ENCODE measurements around the gene BLOC1S1.

The BLOC1S1 gene

GRCh38 chr12:55683676-55684075, 32.2 kb upstream of the BLOC1S1 start:
- H4K20me1 ChIP-seq (ENCODE audit: insufficient read depth, low read length) = no peaks in the 10 kb centered on the region
- no peaks in the 10 kb centered on the region for H3K79me2 ChIP-seq (ENCODE audit: insufficient read depth, low read length)
- H3K9me3 ChIP-seq (ENCODE audit: insufficient read depth, low read length, severe bottlenecking) = no peaks in the 10 kb centered on the region
- H3K27me3 ChIP-seq (ENCODE audit: insufficient read depth, low read length, poor library complexity) = peaks cover 16% of the 10 kb centered on the region
- no peaks in the 10 kb centered on the region for H3K36me3 ChIP-seq (ENCODE audit: insufficient read depth, low read length)
- DNase-seq (no peak), ATAC-seq (ENCODE audit: insufficient read depth, low read depth) (no peak)
- no peaks in the 10 kb centered on the region for H3K4me1 ChIP-seq (ENCODE audit: insufficient read depth, low read length)
- H3K4me2 ChIP-seq (ENCODE audit: insufficient read depth, low read length) = no peak overlapping the region
- no peak overlapping the region for H3K4me3 ChIP-seq (ENCODE audit: low read depth in 1 of 2, low read length in 2 of 2)
- no peak overlapping the region for H3K27ac ChIP-seq (ENCODE audit: low read length)
- TF ChIP-seq, protein P1, sequence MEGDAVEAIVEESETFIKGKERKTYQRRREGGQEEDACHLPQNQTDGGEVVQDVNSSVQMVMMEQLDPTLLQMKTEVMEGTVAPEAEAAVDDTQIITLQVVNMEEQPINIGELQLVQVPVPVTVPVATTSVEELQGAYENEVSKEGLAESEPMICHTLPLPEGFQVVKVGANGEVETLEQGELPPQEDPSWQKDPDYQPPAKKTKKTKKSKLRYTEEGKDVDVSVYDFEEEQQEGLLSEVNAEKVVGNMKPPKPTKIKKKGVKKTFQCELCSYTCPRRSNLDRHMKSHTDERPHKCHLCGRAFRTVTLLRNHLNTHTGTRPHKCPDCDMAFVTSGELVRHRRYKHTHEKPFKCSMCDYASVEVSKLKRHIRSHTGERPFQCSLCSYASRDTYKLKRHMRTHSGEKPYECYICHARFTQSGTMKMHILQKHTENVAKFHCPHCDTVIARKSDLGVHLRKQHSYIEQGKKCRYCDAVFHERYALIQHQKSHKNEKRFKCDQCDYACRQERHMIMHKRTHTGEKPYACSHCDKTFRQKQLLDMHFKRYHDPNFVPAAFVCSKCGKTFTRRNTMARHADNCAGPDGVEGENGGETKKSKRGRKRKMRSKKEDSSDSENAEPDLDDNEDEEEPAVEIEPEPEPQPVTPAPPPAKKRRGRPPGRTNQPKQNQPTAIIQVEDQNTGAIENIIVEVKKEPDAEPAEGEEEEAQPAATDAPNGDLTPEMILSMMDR (IDR thresholded peaks at IDR 0.05; ENCODE audit: borderline replicate concordance, extremely low read depth, low read length, poor library complexity, severe bottlenecking) = no peak
- TF ChIP-seq EZH2 (IDR thresholded peaks at IDR 0.05; ENCODE audit: borderline replicate concordance, low read depth, low read length, severe bottlenecking) = no peak
- no peak overlapping the region for H3K9ac ChIP-seq (ENCODE audit: low read depth, low read length)
- H2AFZ ChIP-seq (ENCODE audit: low read depth, low read length) = no peak overlapping the region

DNA sequence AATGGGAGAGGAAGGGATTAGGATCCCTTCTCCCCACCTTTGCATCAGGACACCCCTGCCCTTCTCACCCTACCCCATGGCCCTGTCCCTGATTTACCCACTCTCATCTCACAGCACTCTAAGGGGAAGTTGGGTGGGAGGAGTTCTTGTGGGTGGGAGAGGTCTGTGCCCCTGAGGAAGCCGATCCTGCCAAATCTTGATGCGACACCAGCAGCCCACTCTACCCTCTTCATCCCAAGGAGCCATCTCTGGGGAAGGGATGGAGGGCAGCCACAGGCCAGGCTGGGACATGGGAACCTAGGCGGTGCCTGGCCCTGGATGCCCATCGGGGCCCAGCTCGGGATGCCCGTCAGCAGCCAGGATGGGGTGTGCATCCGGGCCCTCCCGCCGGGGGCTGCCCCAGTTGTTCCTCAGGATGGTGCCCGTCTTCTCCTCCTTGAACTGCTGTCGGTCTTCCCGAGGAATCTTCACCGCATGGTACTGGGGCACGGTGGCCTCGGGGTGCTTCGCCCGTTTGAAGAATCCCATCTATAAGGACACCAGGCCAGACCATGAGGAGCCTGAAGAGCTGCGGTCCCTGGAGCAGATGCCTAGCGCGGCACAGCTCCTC, 31.0 kb upstream of the BLOC1S1 start:
- Histone ChIP-seq H3K4me1 (ENCODE audit: insufficient read depth, low read length) (no peaks in the 10 kb centered on the region), H3K9me3 (ENCODE audit: insufficient read depth, low read length, severe bottlenecking) (no peaks in the 10 kb centered on the region), H3K4me2 (ENCODE audit: insufficient read depth, low read length) (no peak overlapping the region), H3K4me3 (ENCODE audit: low read depth in 1 of 2, low read length in 2 of 2) (no peak overlapping the region), H3K27me3 (ENCODE audit: insufficient read depth, low read length, poor library complexity) (peaks cover 12% of the 10 kb centered on the region), H3K9ac (ENCODE audit: low read depth, low read length) (no peak overlapping the region), H3K36me3 (ENCODE audit: insufficient read depth, low read length) (no peaks in the 10 kb centered on the region), H2AFZ (ENCODE audit: low read depth, low read length) (no peak overlapping the region), H4K20me1 (ENCODE audit: insufficient read depth, low read length) (no peaks in the 10 kb centered on the region), H3K27ac (ENCODE audit: low read length) (no peak overlapping the region), H3K79me2 (ENCODE audit: insufficient read depth, low read length) (no peaks in the 10 kb centered on the region)
- DNase-seq = no peak
- TF ChIP-seq EZH2 (IDR thresholded peaks at IDR 0.05; ENCODE audit: borderline replicate concordance, low read depth, low read length, severe bottlenecking) = no peak
- TF ChIP-seq, protein P1 (IDR thresholded peaks at IDR 0.05; ENCODE audit: borderline replicate concordance, extremely low read depth, low read length, poor library complexity, severe bottlenecking) = no peak
- no peak for ATAC-seq (ENCODE audit: insufficient read depth, low read depth)

DNA sequence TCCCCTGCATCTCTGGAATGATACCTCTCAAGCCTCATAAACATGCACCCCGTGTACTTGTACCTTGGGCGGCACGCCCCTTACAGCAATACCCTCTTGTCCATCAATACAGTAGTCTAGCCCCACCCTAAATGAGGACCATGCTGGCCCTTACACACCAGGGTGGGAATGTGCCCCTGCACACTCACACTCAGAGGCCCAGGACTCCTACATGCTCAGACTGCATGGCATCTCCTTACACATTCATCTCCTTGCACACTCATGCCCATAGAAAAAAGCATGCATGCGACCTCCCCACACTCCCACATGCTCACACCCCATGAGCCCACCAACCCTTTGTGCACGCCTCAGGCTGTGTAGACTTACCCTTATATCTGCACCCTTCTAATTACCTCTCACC, 30.2 kb upstream of the BLOC1S1 start:
- H3K4me1 ChIP-seq (ENCODE audit: insufficient read depth, low read length) = no peaks in the 10 kb centered on the region

More for the DNA sequence above, 30.2 kb upstream of the BLOC1S1 start:
- H3K79me2 ChIP-seq (ENCODE audit: insufficient read depth, low read length) = no peaks in the 10 kb centered on the region
- no peak overlapping the region for H3K9ac ChIP-seq (ENCODE audit: low read depth, low read length)
- no peaks in the 10 kb centered on the region for H3K9me3 ChIP-seq (ENCODE audit: insufficient read depth, low read length, severe bottlenecking)
- no peak overlapping the region for H2AFZ ChIP-seq (ENCODE audit: low read depth, low read length)
- TF ChIP-seq, protein P1 (IDR thresholded peaks at IDR 0.05; ENCODE audit: borderline replicate concordance, extremely low read depth, low read length, poor library complexity, severe bottlenecking) = no peak
- TF ChIP-seq EZH2 (IDR thresholded peaks at IDR 0.05; ENCODE audit: borderline replicate concordance, low read depth, low read length, severe bottlenecking) = no peak
- ATAC-seq (ENCODE audit: insufficient read depth, low read depth) = no peak
- H3K36me3 ChIP-seq (ENCODE audit: insufficient read depth, low read length) = no peaks in the 10 kb centered on the region
- H3K4me3 ChIP-seq (ENCODE audit: low read depth in 1 of 2, low read length in 2 of 2) = no peak overlapping the region
- DNase-seq = no peak
- no peaks in the 10 kb centered on the region for H4K20me1 ChIP-seq (ENCODE audit: insufficient read depth, low read length)
- H3K27ac ChIP-seq (ENCODE audit: low read length) = no peak overlapping the region
- no peak overlapping the region for H3K4me2 ChIP-seq (ENCODE audit: insufficient read depth, low read length)
- H3K27me3 ChIP-seq (ENCODE audit: insufficient read depth, low read length, poor library complexity) = peaks cover 11% of the 10 kb centered on the region

All from DND-41 (cell line).